A549 (cell line): Measurements from ENCODE around the gene ZNF280A. TPM values are rescaled to one million over a fixed set of nuclear protein-coding genes. Genes with fewer than 3 reads are reported as not detected.

ENCODE experiments used
- ATAC-seq, 2 experiments: fragments of 200-7000 bp in 1 of 2; fragments of >200 bp in 1 of 2; cut with Nextera tagmentation in 1 of 2; cut with Tn5 transposase in 1 of 2; 3 replicates each; pipeline versions ENCODE4 v1.8.0 to v1.9.1; 2018 to 2020; ENCODE audit warnings: mild to moderate bottlenecking in 1 of 2, moderate library complexity in 1 of 2
- CTCF ChIA-PET: fragments of 300-600 bp; sonication (Branson Sonifier 250); formaldehyde crosslinking; extraction: SDS; loops from one replicate; lab custom pipeline; 2021; ENCODE audit warnings: antibody characterized with exemption, inconsistent platforms; lab: Yijun Ruan, JAX
- POLR2A ChIA-PET: fragments of 350-600 bp; formaldehyde crosslinking; extraction: SDS; loops from one replicate; lab custom pipeline; 2021; ENCODE audit warnings: antibody characterized with exemption, inconsistent platforms; lab: Yijun Ruan, JAX
- DNase-seq, 2 experiments: peaks; one replicate each; pipeline versions ENCODE4 v3.0.0 to v3.0.0-alpha.2; 2011 to 2016; ENCODE audit warnings: low read depth in 1 of 2, low spot score in 1 of 2
- FAIRE-seq: peaks from 2 replicates; lab custom pipeline; 2011; peaks lifted over from hg19 to GRCh38; lab: Jason Lieb, UNC
- H3K27ac ChIP-seq, 2 experiments: fragments of >200 bp; sonication (Bioruptor Twin); formaldehyde crosslinking; 3 replicates each; pipeline ENCODE4 v1.5.1; 2016 to 2017
- H3K4me1 ChIP-seq: fragments of >200 bp; sonication (Bioruptor Twin); formaldehyde crosslinking; 3 replicates; pipeline ENCODE4 v1.6.1; 2016
- H3K4me2 ChIP-seq: fragments of >200 bp; sonication (Bioruptor Twin); formaldehyde crosslinking; 3 replicates; pipeline ENCODE4 v1.6.1; 2016
- H3K4me3 ChIP-seq: fragments of >200 bp; sonication (Bioruptor Twin); formaldehyde crosslinking; 3 replicates; pipeline ENCODE4 v1.5.1; 2016
- H3K9me3 ChIP-seq: fragments of >200 bp; sonication (Bioruptor Twin); formaldehyde crosslinking; 3 replicates; pipeline ENCODE4 v1.6.1; 2016
- ATOH8 ChIP-seq: fragments of 250-450 bp; sonication (Bioruptor Pico); IDR thresholded peaks from 2 replicates; pipeline ENCODE4 v1.5.0; 2020; ENCODE audit warnings: low read depth, mild to moderate bottlenecking, moderate library complexity
- CBX2 ChIP-seq: fragments of 200-600 bp; sonication (generic); IDR thresholded peaks from 2 replicates; pipeline ENCODE4 v1.6.1; 2016; ENCODE audit warnings: low read depth, mild to moderate bottlenecking, borderline replicate concordance
- CEBPB ChIP-seq, 2 experiments: fragments of >200 bp in 1 of 2; sonication (Bioruptor Twin) in 1 of 2; formaldehyde crosslinking in 1 of 2; IDR thresholded peaks; 2 replicates each; pipeline ENCODE4 v1.6.1; 2012 to 2016
- CHD2 ChIP-seq: fragments of 150-350 bp; IDR thresholded peaks from 2 replicates; pipeline ENCODE4 v1.6.1; 2014; ENCODE audit warnings: low read length; ENCODE audit not compliant: partially characterized antibody
- CTCF ChIP-seq: fragments of >200 bp; sonication (Bioruptor Twin); formaldehyde crosslinking; IDR thresholded peaks from 3 replicates; pipeline ENCODE4 v1.5.1; 2016
- E2F6 ChIP-seq: IDR thresholded peaks from 2 replicates; pipeline ENCODE4 v1.6.1; 2012; ENCODE audit warnings: low read depth, borderline replicate concordance
- EHF ChIP-seq: fragments of 250-450 bp; sonication (Bioruptor Pico); IDR thresholded peaks from 2 replicates; pipeline ENCODE4 v1.5.0; 2020; ENCODE audit warnings: mild to moderate bottlenecking
- EHMT2 ChIP-seq: fragments of 200-600 bp; sonication (generic); IDR thresholded peaks from 2 replicates; pipeline ENCODE4 v1.6.1; 2016; ENCODE audit warnings: antibody characterized with exemption, low read depth, mild to moderate bottlenecking, moderate library complexity
- ELK1 ChIP-seq: fragments of 150-350 bp; IDR thresholded peaks from 2 replicates; pipeline ENCODE4 v1.6.1; 2014; ENCODE audit warnings: low read depth, mild to moderate bottlenecking, low read length
- ESRRA ChIP-seq: fragments of 150-350 bp; IDR thresholded peaks from 2 replicates; pipeline ENCODE4 v1.6.1; 2014; ENCODE audit warnings: mild to moderate bottlenecking, low read length, borderline replicate concordance
- FOSB ChIP-seq: fragments of 250-450 bp; sonication (Bioruptor Pico); IDR thresholded peaks from 2 replicates; pipeline ENCODE4 v1.5.0; 2020; ENCODE audit warnings: mild to moderate bottlenecking, moderate library complexity
- GATA3 ChIP-seq: IDR thresholded peaks from 2 replicates; pipeline ENCODE4 v1.6.1; 2012; ENCODE audit warnings: borderline replicate concordance
- NFE2L2 ChIP-seq: fragments of 150-350 bp; conservative IDR thresholded peaks from 2 replicates; pipeline ENCODE4 v1.6.1; 2014; ENCODE audit warnings: low read length
- NR3C1 ChIP-seq: fragments of >200 bp; sonication (Bioruptor Twin); formaldehyde crosslinking; IDR thresholded peaks from 3 replicates; pipeline ENCODE4 v1.6.1; 2017
- REST ChIP-seq: fragments of 200-600 bp; sonication (generic); IDR thresholded peaks from 2 replicates; pipeline ENCODE4 v1.6.1; 2016; ENCODE audit warnings: antibody characterized with exemption, mild to moderate bottlenecking, moderate library complexity
- TFCP2L1 ChIP-seq: fragments of 250-450 bp; sonication (Bioruptor Pico); IDR thresholded peaks from 2 replicates; pipeline ENCODE4 v1.5.0; 2021; ENCODE audit warnings: mild to moderate bottlenecking
- ZFP36 ChIP-seq: fragments of 450-650 bp; IDR thresholded peaks from 2 replicates; pipeline ENCODE4 v1.6.1; 2014; ENCODE audit warnings: borderline replicate concordance; ENCODE audit not compliant: partially characterized antibody
- ZNF302 ChIP-seq: fragments of 250-450 bp; sonication (Bioruptor Pico); IDR thresholded peaks from 2 replicates; pipeline ENCODE4 v1.9.0; 2021; ENCODE audit warnings: inconsistent platforms, mild to moderate bottlenecking, moderate library complexity
- WGBS: methylation state at CpG from one replicate; pipeline ENCODE4 v1.1.6; 2017; ENCODE audit errors: missing lambda C conversion rate; 5-methylcytosine and 5-hydroxymethylcytosine counted together
- polyA plus RNA-seq, 4 experiments: library from polyadenylated mRNA; depleted of rRNA in 3 of 4; stranded (reverse); fragments of >200 nt; fragmentation: RNase III in 1 of 4; extraction: RNeasy Plus Mini Kit Qiagen cat#74134 plus additional on column Dnase treatment in 1 of 4; gene quantifications; 2 replicates in 3 of 4; 3 replicates in 1 of 4; pipeline ENCODE4 v1.2.3, GENCODE V29; 2011 to 2017

Gene ZNF280A
- polyA plus RNA-seq, 2 of the 4 experiments (the other 2 are of a cell fraction): 2.0 to 3.0 TPM

- peak; percentile 25 to 59 for DNase-seq
- Histone ChIP-seq H3K4me1 (peaks cover 43% of the 10 kb centered on the region; the same call in 2 of the 3 replicates), H3K4me2 (peak overlapping the region; percentile 73), H3K4me3 (peak overlapping the region; percentile 90), H3K9me3 (no peaks in the 10 kb centered on the region), H3K27ac (peak overlapping the region; percentile 96 to 99)
- no peak for FAIRE-seq
- ChIA-PET POLR2A (interaction anchor here (0.8 to 2.1 kb wide), 4 partner anchors 21 to 50 kb away, joined by 3 to 15 read pairs (median 3); partner anchors contain the start of genes ZNF280A and ZNF280B), CTCF (interaction anchor here (0.6 to 4.8 kb wide), 25 partner anchors 8 to 200 kb away, joined by 3 to 32 read pairs (median 4); partner anchors contain the start of genes ZNF280A and ZNF280B)
- ATAC-seq: peak; percentile 49 to 69; a peak in 3 of 6 replicates
- 5% methylated on average over 7 of the region's 25 CpGs for WGBS
- TF ChIP-seq TFCP2L1 (no peak), ELK1 (no peak), ZNF302 (CRISPR knock-in tag) (no peak), ZFP36 (no peak), CEBPB (IDR thresholded peaks at IDR 0.05) (no peak), EHMT2 (no peak), GATA3 (no peak), NR3C1 (no peak)
These were observed 38.3 kb upstream of the ZNF280A start for GRCh38 chr22:22558071-22558971.

GRCh38 chr22:22556995-22557925, 37.2 kb upstream of the ZNF280A start:
- peak overlapping the region; percentile 73 for H3K4me2 ChIP-seq
- TF ChIP-seq CHD2 (peak; percentile 78), CBX2 (no peak)
- H3K9me3 ChIP-seq: no peaks in the 10 kb centered on the region
- FAIRE-seq: no peak
- ATAC-seq: peak; percentile 22 to 49; a peak in 2 of 6 replicates
- POLR2A ChIA-PET: interaction anchor here (1.3 to 1.6 kb wide), 2 partner anchors 37 to 49 kb away, joined by 3 to 4 read pairs; partner anchors contain the start of genes ZNF280A and ZNF280B
- peak overlapping the region; percentile 96 to 99 for H3K27ac ChIP-seq
- CTCF ChIA-PET: interaction anchor here (0.6 kb wide), 1 partner anchor 477 kb away, joined by 3 read pairs; no protein-coding TSS in a partner anchor
- peak; percentile 58 to 81 for DNase-seq
- H3K4me3 ChIP-seq: peak overlapping the region; percentile 90
- peaks cover 45% of the 10 kb centered on the region; the same call in 2 of the 3 replicates for H3K4me1 ChIP-seq
- WGBS: 43% methylated on average over 6 of the region's 38 CpGs

GRCh38 chr22:22556578-22556977, 36.5 kb upstream of the ZNF280A start:
- DNase-seq: no peak
- H3K4me3 ChIP-seq: peak overlapping the region; percentile 90
- ChIA-PET POLR2A (interaction anchor here (1.3 to 1.6 kb wide), 2 partner anchors 36 to 48 kb away, joined by 3 to 4 read pairs; partner anchors contain the start of genes ZNF280A and ZNF280B), CTCF (interaction anchor here (0.6 to 0.7 kb wide), 3 partner anchors 12 to 478 kb away, joined by 3 to 4 read pairs (median 3); no protein-coding TSS in a partner anchor)
- H3K9me3 ChIP-seq: no peaks in the 10 kb centered on the region
- H3K4me2 ChIP-seq: peak overlapping the region; percentile 73
- peaks cover 45% of the 10 kb centered on the region; the same call in 2 of the 3 replicates for H3K4me1 ChIP-seq
- ATAC-seq: no peak
- H3K27ac ChIP-seq: peak overlapping the region; percentile 96 to 99
- FAIRE-seq: no peak
- 90% methylated on average over 14 of the region's 14 CpGs for WGBS
- TF ChIP-seq NFE2L2 (no peak), ATOH8 (CRISPR knock-in tag) (no peak), E2F6 (no peak), CTCF (no peak), ESRRA (no peak), REST (no peak), FOSB (CRISPR knock-in tag) (no peak), CHD2 (no peak), TFCP2L1 (no peak), EHF (CRISPR knock-in tag) (no peak), EHMT2 (no peak)
